ENCODE data around the gene CAMSAP2.

DNA sequence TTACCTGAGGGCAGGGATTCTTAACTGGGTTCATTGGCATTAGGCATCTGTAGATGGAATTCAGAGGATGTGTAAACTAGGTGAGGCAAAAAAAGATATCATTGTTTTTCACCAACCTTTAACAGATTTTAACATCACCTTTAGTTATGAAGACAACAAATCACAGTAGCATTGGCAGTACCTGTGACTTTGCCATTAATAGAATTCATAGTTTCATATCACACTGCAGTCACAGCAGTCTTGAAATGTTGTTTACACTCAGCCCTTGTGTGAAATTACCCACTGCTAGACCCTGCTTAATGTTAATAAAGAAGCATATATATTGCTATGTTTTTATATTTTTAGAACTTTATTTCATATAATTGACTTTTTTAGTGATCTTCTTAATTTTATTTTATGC lies 154.3 kb downstream of the CAMSAP2 start:
- TF ChIP-seq, protein P1, sequence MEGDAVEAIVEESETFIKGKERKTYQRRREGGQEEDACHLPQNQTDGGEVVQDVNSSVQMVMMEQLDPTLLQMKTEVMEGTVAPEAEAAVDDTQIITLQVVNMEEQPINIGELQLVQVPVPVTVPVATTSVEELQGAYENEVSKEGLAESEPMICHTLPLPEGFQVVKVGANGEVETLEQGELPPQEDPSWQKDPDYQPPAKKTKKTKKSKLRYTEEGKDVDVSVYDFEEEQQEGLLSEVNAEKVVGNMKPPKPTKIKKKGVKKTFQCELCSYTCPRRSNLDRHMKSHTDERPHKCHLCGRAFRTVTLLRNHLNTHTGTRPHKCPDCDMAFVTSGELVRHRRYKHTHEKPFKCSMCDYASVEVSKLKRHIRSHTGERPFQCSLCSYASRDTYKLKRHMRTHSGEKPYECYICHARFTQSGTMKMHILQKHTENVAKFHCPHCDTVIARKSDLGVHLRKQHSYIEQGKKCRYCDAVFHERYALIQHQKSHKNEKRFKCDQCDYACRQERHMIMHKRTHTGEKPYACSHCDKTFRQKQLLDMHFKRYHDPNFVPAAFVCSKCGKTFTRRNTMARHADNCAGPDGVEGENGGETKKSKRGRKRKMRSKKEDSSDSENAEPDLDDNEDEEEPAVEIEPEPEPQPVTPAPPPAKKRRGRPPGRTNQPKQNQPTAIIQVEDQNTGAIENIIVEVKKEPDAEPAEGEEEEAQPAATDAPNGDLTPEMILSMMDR (conservative IDR thresholded peaks at IDR 0.05; ENCODE audit: low read depth, low read length), result no peak
- TF ChIP-seq EZH2 (IDR thresholded peaks at IDR 0.05; ENCODE audit: low read length, unreplicated experiment), result no peak
